DMS114 treated with DMSO at 0.1 percent for 48 hours (cell line): Measurements from ENCODE around the gene ENC1.

ENCODE experiments used
- DNase-seq: peaks from one replicate; lab custom pipeline; 2025; ENCODE audit not compliant: unreplicated experiment; lab: John Stamatoyannopoulos, UW

Gene ENC1

GRCh38 chr5:74632947-74633356, 7.6 kb downstream of the ENC1 start:
- no peak for DNase-seq

- no peak for DNase-seq
Observed at GRCh38 chr5:74631081-74631953, 9.2 kb downstream of the ENC1 start.

GRCh38 chr5:74630453-74631066, 10.0 kb downstream of the ENC1 start:
- no peak for DNase-seq

- no peak for DNase-seq
Observed at GRCh38 chr5:74629326-74629725, 11.2 kb downstream of the ENC1 start.

GRCh38 chr5:74628359-74628758, 12.2 kb downstream of the ENC1 start:
- DNase-seq: no peak

GRCh38 chr5:74627646-74628279, 12.8 kb downstream of the ENC1 start:
- no peak for DNase-seq

- no peak for DNase-seq
Observed at GRCh38 chr5:74626386-74627222, 13.9 kb downstream of the ENC1 start.

- no peak for DNase-seq
Observed at GRCh38 chr5:74625742-74626241, 14.7 kb downstream of the ENC1 start.

GRCh38 chr5:74624931-74625505, 15.5 kb downstream of the ENC1 start:
- no peak for DNase-seq

GRCh38 chr5:74624501-74624900, 16.0 kb downstream of the ENC1 start:
- no peak for DNase-seq

GRCh38 chr5:74623748-74624408, 16.6 kb downstream of the ENC1 start:
- no peak for DNase-seq

GRCh38 chr5:74623006-74623611, 17.4 kb downstream of the ENC1 start:
- DNase-seq: no peak

- no peak for DNase-seq
Observed at GRCh38 chr5:74622122-74622521, 18.4 kb downstream of the ENC1 start.

GRCh38 chr5:74621492-74621891, 19.0 kb downstream of the ENC1 start:
- DNase-seq: no peak

- no peak for DNase-seq
Observed at GRCh38 chr5:74619308-74619707, 21.2 kb downstream of the ENC1 start.

GRCh38 chr5:74618106-74618505, 22.4 kb downstream of the ENC1 start:
- no peak for DNase-seq

GRCh38 chr5:74617202-74617601, 23.3 kb downstream of the ENC1 start:
- DNase-seq: no peak

GRCh38 chr5:74616236-74617146, 24.0 kb downstream of the ENC1 start:
- no peak for DNase-seq

GRCh38 chr5:74613283-74613682, 27.2 kb downstream of the ENC1 start:
- no peak for DNase-seq
